Thyroid gland (tissue), 4 donors: Measurements from ENCODE around the gene ZNF607. TPM values are rescaled to one million over a fixed set of nuclear protein-coding genes. Genes with fewer than 3 reads are reported as not detected.
"Not testable (repeated sequence)": the region's sequence is repeated elsewhere in the genome, so short reads cannot be mapped to it uniquely, and the experiment has no call there.

ENCODE experiments used
- DNase-seq, 2 donors: peaks; one replicate each; pipeline ENCODE4 v3.0.0-alpha.2; 2019
- H3K27ac ChIP-seq, 3 donors: fragments of 200-600 bp; sonication (generic); 1 replicate in 2 of 3; 2 replicates in 1 of 3; pipeline ENCODE4 v1.5.1; 2016 to 2019; ENCODE audit warnings: mild to moderate bottlenecking in 1 of 3, moderate library complexity in 1 of 3
- H3K27me3 ChIP-seq: fragments of 200-600 bp; sonication (generic); one replicate; pipeline ENCODE4 v1.5.1; 2019
- H3K36me3 ChIP-seq, 2 donors: fragments of 200-600 bp; sonication (generic); one replicate each; pipeline ENCODE4 v1.5.1; 2016 to 2019
- H3K4me1 ChIP-seq, 2 donors: fragments of 200-600 bp; sonication (generic); one replicate each; pipeline ENCODE4 v1.5.1; 2017 to 2019
- H3K4me3 ChIP-seq, 3 donors: fragments of 200-600 bp; sonication (generic); replicated peaks in 1 of 3; 1 replicate in 2 of 3; 2 replicates in 1 of 3; pipeline ENCODE4 v1.5.1; 2016; ENCODE audit warnings: mild to moderate bottlenecking in 1 of 3
- H3K9me3 ChIP-seq: fragments of 200-600 bp; sonication (generic); one replicate; pipeline ENCODE4 v1.5.1; 2017
- POLR2A ChIP-seq, 2 donors: fragments of 450-650 bp; IDR thresholded peaks; one replicate each; pipeline ENCODE4 v1.6.1; 2017; ENCODE audit warnings: antibody characterized with exemption in 2 of 2, mild to moderate bottlenecking in 2 of 2, moderate library complexity in 1 of 2
- WGBS, 2 donors: methylation state at CpG; one replicate each; pipeline ENCODE4 v1.1.5; 2017; 5-methylcytosine and 5-hydroxymethylcytosine counted together
- intact Hi-C: fragments of 100-400 bp; cut with DNase I; formaldehyde crosslinking; loops from one replicate; pipeline ENCODE4 v1.15.1; 2023
- total RNA-seq, 4 donors: library from RNA; depleted of rRNA; stranded (reverse); fragments of >200 nt; gene quantifications; one replicate each; pipeline ENCODE4 v1.2.3, GENCODE V29; 2016
- TF ChIP-seq, protein P1 (sequence below), 6 experiments: fragments of 200-600 bp in 3 of 6; fragments of 450-650 bp in 3 of 6; sonication (generic) in 3 of 6; IDR thresholded peaks; one replicate each; pipeline ENCODE4 v1.5.1; 2016 to 2019; ENCODE audit warnings: antibody characterized with exemption in 6 of 6, mild to moderate bottlenecking in 2 of 6, inconsistent platforms in 1 of 6, moderate library complexity in 1 of 6

The ZNF607 gene
- total RNA-seq, 4 donors from 2014 or later: 8.0 to 15.8 (median 11.1) TPM

DNA sequence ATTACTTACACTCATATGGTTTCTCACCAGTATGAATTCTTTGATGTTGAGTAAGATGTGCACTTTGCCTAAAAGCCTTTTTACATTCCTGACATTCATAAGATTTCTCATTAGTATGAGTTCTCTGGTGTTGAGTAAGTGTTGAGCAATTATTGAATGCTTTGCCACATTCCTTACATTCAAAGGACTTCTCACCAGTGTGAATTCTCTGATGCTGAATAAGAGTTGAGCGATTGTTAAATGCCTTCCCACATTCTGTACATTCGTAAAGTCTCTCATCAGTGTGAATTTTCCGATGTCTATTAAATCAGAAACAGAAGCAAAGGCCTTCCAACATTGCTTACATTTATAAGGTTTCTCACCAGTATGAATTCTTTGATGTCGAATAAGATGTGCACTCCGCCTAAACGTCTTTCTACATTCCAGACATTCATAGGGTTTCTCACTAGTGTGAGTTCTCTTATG lies 50.1 kb downstream of the ZNF607 start:
- 84 to 94% methylated on average over 6 of the region's 6 CpGs for WGBS, 2 donors
- intact Hi-C loops: no loop called here
- Histone ChIP-seq H3K9me3 (peaks cover 4% of the 10 kb centered on the region), H3K4me1 (no peaks in the 10 kb centered on the region), H3K4me3 (no peak overlapping the region), H3K27ac (no peak overlapping the region), H3K36me3 (no peaks in the 10 kb centered on the region), H3K27me3 (no peaks in the 10 kb centered on the region)
- DNase-seq: no peak
- TF ChIP-seq, protein P1, sequence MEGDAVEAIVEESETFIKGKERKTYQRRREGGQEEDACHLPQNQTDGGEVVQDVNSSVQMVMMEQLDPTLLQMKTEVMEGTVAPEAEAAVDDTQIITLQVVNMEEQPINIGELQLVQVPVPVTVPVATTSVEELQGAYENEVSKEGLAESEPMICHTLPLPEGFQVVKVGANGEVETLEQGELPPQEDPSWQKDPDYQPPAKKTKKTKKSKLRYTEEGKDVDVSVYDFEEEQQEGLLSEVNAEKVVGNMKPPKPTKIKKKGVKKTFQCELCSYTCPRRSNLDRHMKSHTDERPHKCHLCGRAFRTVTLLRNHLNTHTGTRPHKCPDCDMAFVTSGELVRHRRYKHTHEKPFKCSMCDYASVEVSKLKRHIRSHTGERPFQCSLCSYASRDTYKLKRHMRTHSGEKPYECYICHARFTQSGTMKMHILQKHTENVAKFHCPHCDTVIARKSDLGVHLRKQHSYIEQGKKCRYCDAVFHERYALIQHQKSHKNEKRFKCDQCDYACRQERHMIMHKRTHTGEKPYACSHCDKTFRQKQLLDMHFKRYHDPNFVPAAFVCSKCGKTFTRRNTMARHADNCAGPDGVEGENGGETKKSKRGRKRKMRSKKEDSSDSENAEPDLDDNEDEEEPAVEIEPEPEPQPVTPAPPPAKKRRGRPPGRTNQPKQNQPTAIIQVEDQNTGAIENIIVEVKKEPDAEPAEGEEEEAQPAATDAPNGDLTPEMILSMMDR (IDR thresholded peaks at IDR 0.05): no peak
- no peak for TF ChIP-seq POLR2A (IDR thresholded peaks at IDR 0.05)

DNA sequence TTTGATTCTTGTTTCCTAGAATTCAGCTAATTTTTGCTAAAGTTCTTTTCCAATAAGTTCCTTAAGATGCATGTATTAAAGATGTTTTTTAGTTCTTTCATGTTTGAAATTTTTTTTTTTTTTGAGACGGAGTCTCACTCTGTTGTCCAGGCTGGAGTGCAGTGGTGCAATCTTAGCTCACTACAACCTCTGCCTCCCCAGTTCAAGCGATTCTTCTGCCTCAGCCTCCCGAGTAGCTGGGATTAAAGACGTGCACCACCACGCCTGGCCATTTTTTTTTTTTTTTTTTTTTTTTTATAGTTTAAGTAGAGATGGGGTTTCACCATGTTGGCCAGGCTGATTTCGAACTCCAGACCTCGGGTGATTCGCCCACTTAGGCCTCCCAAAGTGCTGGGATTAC lies 62.4 kb downstream of the ZNF607 start:
- WGBS, 2 donors: 92 to 98% methylated on average over 8 of the region's 8 CpGs
- H3K9me3 ChIP-seq, H3K27ac ChIP-seq, DNase-seq, intact Hi-C loops, H3K36me3 ChIP-seq, H3K4me3 ChIP-seq, H3K27me3 ChIP-seq: not testable (repeated sequence)
- H3K4me1 ChIP-seq: peaks cover 10 to 11% of the 10 kb centered on the region in 2 donors

DNA sequence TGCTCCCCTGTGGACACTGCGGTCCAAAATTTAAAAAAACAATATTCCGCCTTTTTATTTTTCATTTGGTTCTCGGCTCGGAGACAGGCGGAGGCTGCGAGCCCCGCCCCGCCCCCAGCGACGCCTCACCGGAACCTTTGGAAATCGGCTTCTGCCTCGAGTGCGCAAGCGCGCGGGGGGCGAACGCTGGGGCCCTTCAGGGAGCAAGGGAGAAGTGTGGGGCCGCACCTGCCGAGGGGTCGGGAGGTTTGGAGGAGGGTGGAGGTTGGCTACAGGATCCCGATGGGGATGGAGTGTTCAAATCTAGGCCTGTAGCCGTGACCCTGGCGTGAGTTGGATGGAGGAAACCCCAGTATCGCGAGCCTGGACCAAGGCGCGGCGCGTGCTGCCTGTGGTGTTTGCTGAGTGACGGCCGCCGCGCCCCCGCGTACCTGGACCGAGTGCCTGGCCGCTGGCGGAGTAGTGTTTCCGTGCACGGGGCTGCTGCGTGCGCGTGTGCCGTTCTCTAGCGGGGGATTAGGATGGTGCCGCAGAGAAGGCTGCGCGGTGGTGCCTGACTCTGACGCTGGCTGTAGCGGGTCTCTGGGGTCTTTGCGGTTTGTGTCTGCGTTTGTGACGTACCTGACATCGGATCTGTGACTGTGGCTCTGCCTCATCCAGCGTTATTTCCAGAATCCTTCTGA lies 63.7 kb downstream of the ZNF607 start:
- peak overlapping the region; percentile 47 to 89 (median 56) for H3K4me3 ChIP-seq
- intact Hi-C loops: no loop called here
- WGBS, 2 donors: 0 to 1% methylated on average over 33 to 40 of the region's 57 CpGs
- no peaks in the 10 kb centered on the region for H3K9me3 ChIP-seq
- H3K4me1 ChIP-seq: peaks cover 10 to 11% of the 10 kb centered on the region in 2 donors
- H3K27ac ChIP-seq: peak overlapping the region; percentile 77 to 90 (median 84)
- DNase-seq: peak; percentile 90 to 91
- H3K27me3 ChIP-seq: no peaks in the 10 kb centered on the region
- peak in 1 of 2 donors; percentile 42 for TF ChIP-seq POLR2A (IDR thresholded peaks at IDR 0.05)
- TF ChIP-seq, protein P1 (IDR thresholded peaks at IDR 0.05): peak in 1 of 6 experiments; percentile 4
- no peaks in the 10 kb centered on the region for H3K36me3 ChIP-seq

DNA sequence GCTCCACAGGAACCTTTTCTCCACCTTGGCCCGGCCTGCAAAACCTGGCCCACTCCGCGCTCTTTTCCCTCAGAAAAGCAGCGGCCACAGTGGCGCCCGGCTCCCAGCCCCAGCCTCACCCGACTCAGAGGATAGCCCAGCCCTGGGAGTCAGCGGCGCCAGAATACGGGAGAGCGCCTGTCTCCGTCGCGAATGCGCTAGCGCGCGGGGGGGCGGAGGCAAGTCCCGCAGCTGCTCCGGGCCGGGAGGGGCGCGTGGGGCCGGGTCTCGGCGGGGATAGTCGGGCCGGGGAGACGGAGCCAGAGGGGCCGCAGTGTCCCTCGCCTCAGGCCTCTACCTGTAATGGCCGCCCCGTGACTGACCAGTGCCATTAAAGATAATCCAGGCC lies 64.3 kb downstream of the ZNF607 start, which contains the start of gene ZFP30:
Gene ZFP30 (minus strand): TSS at position 165 of the 388 bp plus-strand sequence. CDS start 7,643 bp downstream, outside the sequence.
- Histone ChIP-seq H3K4me1 (peaks cover 10 to 11% of the 10 kb centered on the region in 2 donors), H3K27ac (peak within 1 kb of the TSS; percentile 77 to 90 (median 84)), H3K36me3 (no peaks in the 10 kb centered on the region), H3K4me3 (peak within 1 kb of the TSS; percentile 47 to 89 (median 56)), H3K9me3 (no peaks in the 10 kb centered on the region), H3K27me3 (no peaks in the 10 kb centered on the region)
- peak in 1 of 2 donors; percentile 43 for TF ChIP-seq POLR2A (IDR thresholded peaks at IDR 0.05)
- TF ChIP-seq, protein P1 (IDR thresholded peaks at IDR 0.05): no peak
- DNase-seq: peak; percentile 94 to 95
- intact Hi-C loops: no loop called here
- 1% methylated on average over 10 to 30 of the region's 34 CpGs for WGBS, 2 donors

DNA sequence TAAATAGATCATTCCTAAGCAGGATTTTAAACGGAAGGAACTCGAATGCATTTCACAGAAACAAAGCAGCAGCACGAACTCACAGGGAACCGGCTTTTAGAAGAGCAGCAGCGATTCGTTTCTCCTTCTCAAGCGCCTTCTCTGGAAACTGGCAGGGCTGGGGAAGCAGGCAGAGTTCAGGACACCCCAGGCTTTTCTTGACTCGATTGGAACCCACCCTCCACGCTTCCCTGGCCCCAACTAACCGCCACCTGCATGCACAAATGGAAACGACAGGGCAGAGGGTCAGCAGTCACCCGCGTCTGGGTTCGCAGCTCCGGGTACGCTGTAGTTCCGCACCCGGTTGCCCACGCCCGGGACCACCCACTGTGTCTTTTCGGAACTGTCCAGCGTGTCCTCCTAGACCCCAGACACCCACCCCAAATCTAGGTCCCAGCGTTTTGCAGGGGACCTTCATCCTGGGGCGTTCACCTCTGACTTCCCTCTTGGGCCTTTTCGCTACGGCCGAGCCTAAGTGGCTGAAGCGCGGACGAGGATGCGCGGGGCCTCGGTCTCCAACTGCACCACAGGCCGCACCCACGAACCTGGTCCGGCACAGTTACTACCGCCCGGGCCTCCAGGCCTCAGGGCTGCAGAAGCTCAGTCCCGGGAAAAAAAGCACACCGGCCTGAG lies 64.8 kb downstream of the ZNF607 start:
- H3K4me3 ChIP-seq: peak overlapping the region; percentile 47 to 89 (median 56)
- peak overlapping the region; percentile 77 to 90 (median 84) for H3K27ac ChIP-seq
- 1% methylated on average over 22 to 30 of the region's 40 CpGs for WGBS, 2 donors
- no peaks in the 10 kb centered on the region for H3K36me3 ChIP-seq
- intact Hi-C loops: no loop called here
- peaks cover 10 to 11% of the 10 kb centered on the region in 2 donors for H3K4me1 ChIP-seq
- no peaks in the 10 kb centered on the region for H3K27me3 ChIP-seq
- DNase-seq: peak; percentile 24 to 63
- TF ChIP-seq, protein P1 (IDR thresholded peaks at IDR 0.05): no peak
- no peak for TF ChIP-seq POLR2A (IDR thresholded peaks at IDR 0.05)
- H3K9me3 ChIP-seq: no peaks in the 10 kb centered on the region
